WTC11 (cell line): ENCODE measurements around the gene RCVRN. TPM values are rescaled to one million over a fixed set of nuclear protein-coding genes. Genes with fewer than 3 reads are reported as not detected.

Source experiments
- ATAC-seq: fragments of 200-7000 bp; cut with Tn5 transposase; 2 replicates; pipeline ENCODE4 v1.10.0; 2021; ENCODE audit warnings: mild to moderate bottlenecking, moderate library complexity
- CTCF ChIA-PET: fragments of 300-600 bp; sonication (Branson Sonifier 250); formaldehyde crosslinking; loops from one replicate; lab custom pipeline; 2021; ENCODE audit warnings: antibody characterized with exemption; lab: Charles Lee
- POLR2A ChIA-PET: fragments of 350-600 bp; sonication (Branson Sonifier 250); formaldehyde crosslinking; loops from one replicate; lab custom pipeline; 2021; ENCODE audit warnings: antibody characterized with exemption; lab: Charles Lee
- DNase-seq: peaks from one replicate; pipeline ENCODE4 v3.0.0; 2021; ENCODE audit warnings: low spot score
- H3K27ac Mint-ChIP-seq: 2 replicates; pipeline ENCODE4 v1.8.0; 2021; ENCODE audit warnings: mixed read lengths
- H3K27me3 Mint-ChIP-seq: 2 replicates; pipeline ENCODE4 v1.8.0; 2021; ENCODE audit warnings: low read depth, mild to moderate bottlenecking, moderate library complexity, mixed read lengths
- H3K36me3 Mint-ChIP-seq: 2 replicates; pipeline ENCODE4 v1.8.0; 2021; ENCODE audit warnings: mixed read lengths
- H3K4me1 Mint-ChIP-seq: 2 replicates; pipeline ENCODE4 v1.8.0; 2022; ENCODE audit warnings: mixed read lengths
- H3K4me3 Mint-ChIP-seq: 2 replicates; pipeline ENCODE4 v1.8.0; 2021; ENCODE audit warnings: mild to moderate bottlenecking, moderate library complexity, mixed read lengths
- H3K9me3 Mint-ChIP-seq: 2 replicates; pipeline ENCODE4 v1.8.0; 2021; ENCODE audit warnings: mixed read lengths
- GABPB1 ChIP-seq: sonication (generic); formaldehyde crosslinking; IDR thresholded peaks from 2 replicates; pipeline ENCODE4 v1.8.1; 2023; ENCODE audit warnings: mild to moderate bottlenecking, missing genetic modification reagents
- ZNF219 ChIP-seq: sonication (generic); formaldehyde crosslinking; IDR thresholded peaks from 2 replicates; pipeline ENCODE4 v1.8.0; 2023; ENCODE audit warnings: missing genetic modification reagents, mild to moderate bottlenecking, borderline replicate concordance
- ZNF232 ChIP-seq: sonication (generic); formaldehyde crosslinking; IDR thresholded peaks from 2 replicates; pipeline ENCODE4 v1.8.0; 2022; ENCODE audit warnings: mild to moderate bottlenecking, missing genetic modification reagents
- ZNF263 ChIP-seq: sonication (generic); formaldehyde crosslinking; IDR thresholded peaks from 2 replicates; pipeline ENCODE4 v1.8.1; 2022; ENCODE audit warnings: low read depth, mild to moderate bottlenecking, moderate library complexity, missing genetic modification reagents
- ZNF317 ChIP-seq: sonication (generic); formaldehyde crosslinking; IDR thresholded peaks from 2 replicates; pipeline ENCODE4 v1.8.1; 2023; ENCODE audit warnings: low read depth, mild to moderate bottlenecking, moderate library complexity, missing genetic modification reagents, borderline replicate concordance
- ZNF396 ChIP-seq: fragments of 250-450 bp; sonication (Bioruptor Pico); IDR thresholded peaks from 2 replicates; pipeline ENCODE4 v1.8.0; 2021; ENCODE audit warnings: mild to moderate bottlenecking, moderate library complexity, borderline replicate concordance
- ZNF416 ChIP-seq: fragments of 250-450 bp; sonication (Bioruptor Pico); IDR thresholded peaks from 2 replicates; pipeline ENCODE4 v1.9.0; 2021; ENCODE audit warnings: mild to moderate bottlenecking, inconsistent platforms
- total RNA-seq: library from RNA; stranded (reverse); gene quantifications from 3 replicates; pipeline ENCODE4 v1.2.3, GENCODE V29; 2021
- TF ChIP-seq, protein P1 (sequence below): sonication (generic); formaldehyde crosslinking; IDR thresholded peaks from 2 replicates; pipeline ENCODE4 v1.8.1; 2022; ENCODE audit warnings: low read depth, missing genetic modification reagents, borderline replicate concordance
- TF ChIP-seq, protein P2 (sequence below): sonication (generic); formaldehyde crosslinking; IDR thresholded peaks from 2 replicates; pipeline ENCODE4 v1.8.0; 2023; ENCODE audit warnings: missing genetic modification reagents, mild to moderate bottlenecking, borderline replicate concordance
- TF ChIP-seq, protein P3 (sequence below): fragments of 250-450 bp; sonication (Bioruptor Pico); IDR thresholded peaks from 2 replicates; pipeline ENCODE4 v1.9.0; 2021; ENCODE audit warnings: mild to moderate bottlenecking
- TF ChIP-seq, protein P4 (sequence below): sonication (generic); formaldehyde crosslinking; IDR thresholded peaks from 2 replicates; pipeline ENCODE4 v1.8.0; 2022; ENCODE audit warnings: mild to moderate bottlenecking, missing genetic modification reagents
- TF ChIP-seq, protein P5 (sequence below): sonication (generic); formaldehyde crosslinking; IDR thresholded peaks from 2 replicates; pipeline ENCODE4 v1.8.1; 2022; ENCODE audit warnings: low read depth, mild to moderate bottlenecking, moderate library complexity, missing genetic modification reagents, borderline replicate concordance
- TF ChIP-seq, protein P6 (sequence below): fragments of 250-450 bp; sonication (Bioruptor Pico); IDR thresholded peaks from 2 replicates; pipeline ENCODE4 v1.8.0; 2021; ENCODE audit warnings: mild to moderate bottlenecking
- TF ChIP-seq, protein P7 (sequence below): sonication (generic); formaldehyde crosslinking; IDR thresholded peaks from 2 replicates; pipeline ENCODE4 v1.8.1; 2022; ENCODE audit warnings: mild to moderate bottlenecking, missing genetic modification reagents, moderate library complexity, borderline replicate concordance
- TF ChIP-seq, protein P8 (sequence below): sonication (generic); formaldehyde crosslinking; IDR thresholded peaks from 2 replicates; pipeline ENCODE4 v1.8.0; 2022; ENCODE audit warnings: mild to moderate bottlenecking, missing genetic modification reagents

RCVRN gene
- total RNA-seq, 1 experiment from 2014 or later, result not detected

DNA sequence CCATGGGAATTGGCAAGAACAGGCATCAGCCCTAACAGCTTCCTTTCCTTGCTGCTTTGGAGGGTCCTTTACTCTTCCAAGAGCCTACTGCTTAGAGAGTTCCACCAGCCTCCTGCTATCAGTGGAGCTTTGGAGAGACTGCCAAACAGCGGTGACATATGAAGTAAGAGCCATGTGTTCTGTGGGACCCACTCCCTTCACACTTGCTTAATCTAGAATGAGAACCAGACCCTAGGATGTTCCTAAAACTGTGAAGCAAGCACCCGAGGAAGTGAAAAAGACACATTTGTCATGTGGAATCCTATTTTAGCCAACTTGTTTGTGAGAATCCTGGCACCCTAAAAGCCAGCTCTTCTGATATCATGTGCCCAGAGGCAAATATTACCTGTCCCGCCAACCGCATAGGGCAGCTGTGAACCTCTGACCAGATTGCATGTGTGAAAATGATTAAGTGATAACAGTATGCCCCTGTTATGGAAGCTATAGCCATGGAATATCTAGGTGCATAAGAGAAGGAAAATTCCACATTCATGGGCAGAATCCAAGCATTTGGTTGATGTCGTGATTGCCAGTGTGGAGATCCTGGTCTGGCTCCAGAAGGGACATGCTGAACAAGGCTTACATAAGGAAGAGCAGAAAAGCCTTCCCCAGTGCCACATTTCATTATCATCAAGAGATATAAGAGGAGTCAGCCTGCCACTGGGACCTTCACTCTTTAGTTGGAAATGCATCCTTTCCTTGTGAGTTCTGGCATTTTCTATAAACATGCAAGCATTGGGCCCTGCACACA lies 18.7 kb downstream of the RCVRN start (continued):
- TF ChIP-seq, protein P1, sequence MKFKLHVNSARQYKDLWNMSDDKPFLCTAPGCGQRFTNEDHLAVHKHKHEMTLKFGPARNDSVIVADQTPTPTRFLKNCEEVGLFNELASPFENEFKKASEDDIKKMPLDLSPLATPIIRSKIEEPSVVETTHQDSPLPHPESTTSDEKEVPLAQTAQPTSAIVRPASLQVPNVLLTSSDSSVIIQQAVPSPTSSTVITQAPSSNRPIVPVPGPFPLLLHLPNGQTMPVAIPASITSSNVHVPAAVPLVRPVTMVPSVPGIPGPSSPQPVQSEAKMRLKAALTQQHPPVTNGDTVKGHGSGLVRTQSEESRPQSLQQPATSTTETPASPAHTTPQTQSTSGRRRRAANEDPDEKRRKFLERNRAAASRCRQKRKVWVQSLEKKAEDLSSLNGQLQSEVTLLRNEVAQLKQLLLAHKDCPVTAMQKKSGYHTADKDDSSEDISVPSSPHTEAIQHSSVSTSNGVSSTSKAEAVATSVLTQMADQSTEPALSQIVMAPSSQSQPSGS (CRISPR knock-in tag), result no peak

DNA sequence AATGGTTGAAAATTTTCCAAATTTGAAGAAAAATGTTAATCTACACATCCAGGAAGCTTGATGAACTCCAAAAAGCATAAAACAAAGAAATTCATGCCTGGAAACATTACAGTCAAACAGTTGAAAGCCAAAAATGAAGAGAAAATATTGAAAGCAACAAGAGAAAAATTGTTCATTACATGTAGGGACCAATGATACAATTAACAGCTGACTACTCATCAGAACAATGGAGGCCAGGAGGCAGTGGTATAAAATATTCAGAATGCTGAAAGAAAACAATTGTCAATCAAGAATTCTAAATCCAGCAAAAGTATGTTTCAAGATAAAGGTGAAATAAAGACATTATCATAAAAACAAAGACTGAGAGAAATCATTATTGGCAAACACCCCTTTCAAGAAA lies 21.6 kb downstream of the RCVRN start:
- Mint-ChIP-seq H3K36me3 (peaks cover 17% of the 10 kb centered on the region), H3K4me3 (no peak overlapping the region), H3K27me3 (peaks cover 4% of the 10 kb centered on the region; the same call in 1 of the 2 replicates), H3K9me3 (peaks cover 40% of the 10 kb centered on the region), H3K27ac (no peak overlapping the region), H3K4me1 (no peaks in the 10 kb centered on the region)
- no peak for ATAC-seq
- ChIA-PET CTCF (no interaction called here), POLR2A (no interaction called here)
- no peak for DNase-seq
- TF ChIP-seq, protein P2, sequence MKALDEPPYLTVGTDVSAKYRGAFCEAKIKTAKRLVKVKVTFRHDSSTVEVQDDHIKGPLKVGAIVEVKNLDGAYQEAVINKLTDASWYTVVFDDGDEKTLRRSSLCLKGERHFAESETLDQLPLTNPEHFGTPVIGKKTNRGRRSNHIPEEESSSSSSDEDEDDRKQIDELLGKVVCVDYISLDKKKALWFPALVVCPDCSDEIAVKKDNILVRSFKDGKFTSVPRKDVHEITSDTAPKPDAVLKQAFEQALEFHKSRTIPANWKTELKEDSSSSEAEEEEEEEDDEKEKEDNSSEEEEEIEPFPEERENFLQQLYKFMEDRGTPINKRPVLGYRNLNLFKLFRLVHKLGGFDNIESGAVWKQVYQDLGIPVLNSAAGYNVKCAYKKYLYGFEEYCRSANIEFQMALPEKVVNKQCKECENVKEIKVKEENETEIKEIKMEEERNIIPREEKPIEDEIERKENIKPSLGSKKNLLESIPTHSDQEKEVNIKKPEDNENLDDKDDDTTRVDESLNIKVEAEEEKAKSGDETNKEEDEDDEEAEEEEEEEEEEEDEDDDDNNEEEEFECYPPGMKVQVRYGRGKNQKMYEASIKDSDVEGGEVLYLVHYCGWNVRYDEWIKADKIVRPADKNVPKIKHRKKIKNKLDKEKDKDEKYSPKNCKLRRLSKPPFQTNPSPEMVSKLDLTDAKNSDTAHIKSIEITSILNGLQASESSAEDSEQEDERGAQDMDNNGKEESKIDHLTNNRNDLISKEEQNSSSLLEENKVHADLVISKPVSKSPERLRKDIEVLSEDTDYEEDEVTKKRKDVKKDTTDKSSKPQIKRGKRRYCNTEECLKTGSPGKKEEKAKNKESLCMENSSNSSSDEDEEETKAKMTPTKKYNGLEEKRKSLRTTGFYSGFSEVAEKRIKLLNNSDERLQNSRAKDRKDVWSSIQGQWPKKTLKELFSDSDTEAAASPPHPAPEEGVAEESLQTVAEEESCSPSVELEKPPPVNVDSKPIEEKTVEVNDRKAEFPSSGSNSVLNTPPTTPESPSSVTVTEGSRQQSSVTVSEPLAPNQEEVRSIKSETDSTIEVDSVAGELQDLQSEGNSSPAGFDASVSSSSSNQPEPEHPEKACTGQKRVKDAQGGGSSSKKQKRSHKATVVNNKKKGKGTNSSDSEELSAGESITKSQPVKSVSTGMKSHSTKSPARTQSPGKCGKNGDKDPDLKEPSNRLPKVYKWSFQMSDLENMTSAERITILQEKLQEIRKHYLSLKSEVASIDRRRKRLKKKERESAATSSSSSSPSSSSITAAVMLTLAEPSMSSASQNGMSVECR (CRISPR knock-in tag), result no peak
- TF ChIP-seq ZNF317 (CRISPR knock-in tag) (peak; percentile 96), ZNF263 (CRISPR knock-in tag) (no peak), ZNF416 (CRISPR knock-in tag) (no peak)
- TF ChIP-seq, protein P3, sequence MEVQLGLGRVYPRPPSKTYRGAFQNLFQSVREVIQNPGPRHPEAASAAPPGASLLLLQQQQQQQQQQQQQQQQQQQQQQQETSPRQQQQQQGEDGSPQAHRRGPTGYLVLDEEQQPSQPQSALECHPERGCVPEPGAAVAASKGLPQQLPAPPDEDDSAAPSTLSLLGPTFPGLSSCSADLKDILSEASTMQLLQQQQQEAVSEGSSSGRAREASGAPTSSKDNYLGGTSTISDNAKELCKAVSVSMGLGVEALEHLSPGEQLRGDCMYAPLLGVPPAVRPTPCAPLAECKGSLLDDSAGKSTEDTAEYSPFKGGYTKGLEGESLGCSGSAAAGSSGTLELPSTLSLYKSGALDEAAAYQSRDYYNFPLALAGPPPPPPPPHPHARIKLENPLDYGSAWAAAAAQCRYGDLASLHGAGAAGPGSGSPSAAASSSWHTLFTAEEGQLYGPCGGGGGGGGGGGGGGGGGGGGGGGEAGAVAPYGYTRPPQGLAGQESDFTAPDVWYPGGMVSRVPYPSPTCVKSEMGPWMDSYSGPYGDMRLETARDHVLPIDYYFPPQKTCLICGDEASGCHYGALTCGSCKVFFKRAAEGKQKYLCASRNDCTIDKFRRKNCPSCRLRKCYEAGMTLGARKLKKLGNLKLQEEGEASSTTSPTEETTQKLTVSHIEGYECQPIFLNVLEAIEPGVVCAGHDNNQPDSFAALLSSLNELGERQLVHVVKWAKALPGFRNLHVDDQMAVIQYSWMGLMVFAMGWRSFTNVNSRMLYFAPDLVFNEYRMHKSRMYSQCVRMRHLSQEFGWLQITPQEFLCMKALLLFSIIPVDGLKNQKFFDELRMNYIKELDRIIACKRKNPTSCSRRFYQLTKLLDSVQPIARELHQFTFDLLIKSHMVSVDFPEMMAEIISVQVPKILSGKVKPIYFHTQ, result no peak
- TF ChIP-seq, protein P4, sequence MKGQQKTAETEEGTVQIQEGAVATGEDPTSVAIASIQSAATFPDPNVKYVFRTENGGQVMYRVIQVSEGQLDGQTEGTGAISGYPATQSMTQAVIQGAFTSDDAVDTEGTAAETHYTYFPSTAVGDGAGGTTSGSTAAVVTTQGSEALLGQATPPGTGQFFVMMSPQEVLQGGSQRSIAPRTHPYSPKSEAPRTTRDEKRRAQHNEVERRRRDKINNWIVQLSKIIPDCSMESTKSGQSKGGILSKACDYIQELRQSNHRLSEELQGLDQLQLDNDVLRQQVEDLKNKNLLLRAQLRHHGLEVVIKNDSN, result no peak
- TF ChIP-seq, all 79 proteins: peak for 1

DNA sequence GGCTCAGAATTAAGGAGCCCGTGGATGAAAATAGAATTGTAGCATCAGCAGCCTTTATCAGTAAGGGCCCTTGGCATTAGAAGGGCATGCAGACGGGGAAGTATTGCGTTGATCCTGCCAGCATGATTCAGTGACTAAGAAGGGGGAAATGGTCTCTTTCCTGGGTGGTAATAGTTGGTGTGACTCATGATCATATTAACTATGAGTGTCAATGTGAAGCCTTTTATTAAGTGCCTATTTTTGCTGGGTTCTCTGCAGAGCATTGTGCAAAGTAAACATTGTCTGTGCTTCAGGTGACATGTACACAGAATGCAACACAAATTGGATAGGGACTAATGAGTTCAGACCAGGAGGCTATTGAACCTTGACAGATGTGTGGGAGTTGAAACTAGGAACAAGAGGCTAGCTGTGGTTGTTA lies 24.5 kb downstream of the RCVRN start:
- CTCF ChIA-PET, result interaction anchor here (4.0 kb wide), 1 partner anchor 9 kb away, joined by 23 read pairs; no protein-coding TSS in a partner anchor
- no peak for ATAC-seq
- H3K36me3 Mint-ChIP-seq, result peaks cover 17% of the 10 kb centered on the region
- no peaks in the 10 kb centered on the region for H3K4me1 Mint-ChIP-seq
- H3K9me3 Mint-ChIP-seq, result peaks cover 40% of the 10 kb centered on the region
- no peak overlapping the region for H3K4me3 Mint-ChIP-seq
- POLR2A ChIA-PET, result no interaction called here
- DNase-seq, result no peak
- H3K27me3 Mint-ChIP-seq, result peaks cover 4% of the 10 kb centered on the region; the same call in 1 of the 2 replicates
- H3K27ac Mint-ChIP-seq, result no peak overlapping the region
- TF ChIP-seq, protein P5, sequence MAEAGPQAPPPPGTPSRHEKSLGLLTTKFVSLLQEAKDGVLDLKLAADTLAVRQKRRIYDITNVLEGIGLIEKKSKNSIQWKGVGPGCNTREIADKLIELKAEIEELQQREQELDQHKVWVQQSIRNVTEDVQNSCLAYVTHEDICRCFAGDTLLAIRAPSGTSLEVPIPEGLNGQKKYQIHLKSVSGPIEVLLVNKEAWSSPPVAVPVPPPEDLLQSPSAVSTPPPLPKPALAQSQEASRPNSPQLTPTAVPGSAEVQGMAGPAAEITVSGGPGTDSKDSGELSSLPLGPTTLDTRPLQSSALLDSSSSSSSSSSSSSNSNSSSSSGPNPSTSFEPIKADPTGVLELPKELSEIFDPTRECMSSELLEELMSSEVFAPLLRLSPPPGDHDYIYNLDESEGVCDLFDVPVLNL (CRISPR knock-in tag), result no peak
- TF ChIP-seq, protein P6, sequence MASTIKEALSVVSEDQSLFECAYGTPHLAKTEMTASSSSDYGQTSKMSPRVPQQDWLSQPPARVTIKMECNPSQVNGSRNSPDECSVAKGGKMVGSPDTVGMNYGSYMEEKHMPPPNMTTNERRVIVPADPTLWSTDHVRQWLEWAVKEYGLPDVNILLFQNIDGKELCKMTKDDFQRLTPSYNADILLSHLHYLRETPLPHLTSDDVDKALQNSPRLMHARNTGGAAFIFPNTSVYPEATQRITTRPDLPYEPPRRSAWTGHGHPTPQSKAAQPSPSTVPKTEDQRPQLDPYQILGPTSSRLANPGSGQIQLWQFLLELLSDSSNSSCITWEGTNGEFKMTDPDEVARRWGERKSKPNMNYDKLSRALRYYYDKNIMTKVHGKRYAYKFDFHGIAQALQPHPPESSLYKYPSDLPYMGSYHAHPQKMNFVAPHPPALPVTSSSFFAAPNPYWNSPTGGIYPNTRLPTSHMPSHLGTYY, result no peak
- TF ChIP-seq GABPB1 (CRISPR knock-in tag), result no peak
- no peak for TF ChIP-seq ZNF396 (CRISPR knock-in tag)
- TF ChIP-seq ZNF232, result no peak
- TF ChIP-seq, protein P7, sequence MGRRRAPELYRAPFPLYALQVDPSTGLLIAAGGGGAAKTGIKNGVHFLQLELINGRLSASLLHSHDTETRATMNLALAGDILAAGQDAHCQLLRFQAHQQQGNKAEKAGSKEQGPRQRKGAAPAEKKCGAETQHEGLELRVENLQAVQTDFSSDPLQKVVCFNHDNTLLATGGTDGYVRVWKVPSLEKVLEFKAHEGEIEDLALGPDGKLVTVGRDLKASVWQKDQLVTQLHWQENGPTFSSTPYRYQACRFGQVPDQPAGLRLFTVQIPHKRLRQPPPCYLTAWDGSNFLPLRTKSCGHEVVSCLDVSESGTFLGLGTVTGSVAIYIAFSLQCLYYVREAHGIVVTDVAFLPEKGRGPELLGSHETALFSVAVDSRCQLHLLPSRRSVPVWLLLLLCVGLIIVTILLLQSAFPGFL, result no peak
- TF ChIP-seq ZNF219 (CRISPR knock-in tag), result no peak
- TF ChIP-seq, protein P8, sequence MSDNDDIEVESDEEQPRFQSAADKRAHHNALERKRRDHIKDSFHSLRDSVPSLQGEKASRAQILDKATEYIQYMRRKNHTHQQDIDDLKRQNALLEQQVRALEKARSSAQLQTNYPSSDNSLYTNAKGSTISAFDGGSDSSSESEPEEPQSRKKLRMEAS (CRISPR knock-in tag), result no peak
